HEK293 (cell line): ENCODE results near the gene VPS11.
A peak's percentile ranks its signal among the peaks of the same experiment; 100 is the strongest.

Experiments used
- CTCF ChIA-PET: fragments of 350-600 bp; formaldehyde crosslinking; extraction: SDS; loops from one replicate; lab custom pipeline; 2021; ENCODE audit warnings: antibody characterized with exemption; lab: Yijun Ruan, JAX
- POLR2A ChIA-PET: fragments of 300-600 bp; formaldehyde crosslinking; extraction: SDS; loops from one replicate; lab custom pipeline; 2020; ENCODE audit warnings: antibody characterized with exemption, inconsistent platforms; lab: Yijun Ruan, JAX
- H3K27ac ChIP-seq: fragments of 200-500 bp; sonication (Bioruptor generic); 2 replicates; pipeline ENCODE4 v1.5.1; 2014; ENCODE audit warnings: low read depth, low read length, control low read depth, inconsistent platforms; ENCODE audit errors: extremely low read depth
- H3K36me3 ChIP-seq, 2 experiments: fragments of 200-500 bp in 1 of 2; sonication (Bioruptor generic) in 1 of 2; 1 replicate in 1 of 2; 2 replicates in 1 of 2; pipeline ENCODE4 v1.5.1; 2014 to 2017; ENCODE audit warnings: inconsistent platforms in 2 of 2, low read length in 2 of 2; ENCODE audit not compliant: control insufficient read depth in 2 of 2, insufficient read depth in 1 of 2
- H3K4me1 ChIP-seq: fragments of 200-500 bp; sonication (Bioruptor generic); 2 replicates; pipeline ENCODE4 v1.5.1; 2014; ENCODE audit warnings: mild to moderate bottlenecking, low read length, inconsistent platforms; ENCODE audit not compliant: control insufficient read depth, insufficient read depth
- H3K4me3 ChIP-seq: 2 replicates; pipeline ENCODE4 v1.5.1; 2011; ENCODE audit warnings: low read depth, mild to moderate bottlenecking, control low read depth, low read length, moderate library complexity
- H3K9me3 ChIP-seq: fragments of 200-500 bp; sonication (Bioruptor generic); 2 replicates; pipeline ENCODE4 v1.5.1; 2014; ENCODE audit warnings: low read depth, low read length, inconsistent platforms; ENCODE audit not compliant: control insufficient read depth, insufficient read depth
- GLIS1 ChIP-seq: fragments of 450-650 bp; formaldehyde crosslinking; IDR thresholded peaks from 2 replicates; pipeline ENCODE4 v1.5.1; 2016; ENCODE audit warnings: missing biosample characterization, missing genetic modification characterization
- HOXC10 ChIP-seq: sonication (generic); formaldehyde crosslinking; IDR thresholded peaks from 2 replicates; pipeline ENCODE4 v1.8.1; 2023; ENCODE audit warnings: mild to moderate bottlenecking, missing genetic modification reagents
- KLF10 ChIP-seq: fragments of 450-650 bp; IDR thresholded peaks from 2 replicates; pipeline ENCODE4 v1.5.1; 2018; ENCODE audit warnings: missing biosample characterization, mild to moderate bottlenecking, missing genetic modification characterization
- KLF9 ChIP-seq: fragments of 450-650 bp; formaldehyde crosslinking; IDR thresholded peaks from 2 replicates; pipeline ENCODE4 v1.5.1; 2016; ENCODE audit warnings: missing biosample characterization, missing genetic modification characterization, low read depth
- OSR2 ChIP-seq: fragments of 450-650 bp; formaldehyde crosslinking; IDR thresholded peaks from 2 replicates; pipeline ENCODE4 v1.5.1; 2016; ENCODE audit warnings: missing biosample characterization, missing genetic modification characterization
- SP7 ChIP-seq: fragments of 450-650 bp; formaldehyde crosslinking; IDR thresholded peaks from 2 replicates; pipeline ENCODE4 v1.5.1; 2016; ENCODE audit warnings: missing biosample characterization, missing genetic modification characterization
- WT1 ChIP-seq: fragments of 450-650 bp; formaldehyde crosslinking; IDR thresholded peaks from 2 replicates; pipeline ENCODE4 v1.5.1; 2016; ENCODE audit warnings: missing biosample characterization, missing genetic modification characterization
- ZBTB20 ChIP-seq: fragments of 450-650 bp; formaldehyde crosslinking; IDR thresholded peaks from 2 replicates; pipeline ENCODE4 v1.5.1; 2016; ENCODE audit warnings: missing biosample characterization, missing genetic modification characterization
- ZNF202 ChIP-seq: fragments of 450-650 bp; formaldehyde crosslinking; IDR thresholded peaks from 2 replicates; pipeline ENCODE4 v1.5.1; 2016; ENCODE audit warnings: missing biosample characterization, missing genetic modification characterization, borderline replicate concordance
- ZNF335 ChIP-seq: fragments of 450-650 bp; formaldehyde crosslinking; conservative IDR thresholded peaks from 2 replicates; pipeline ENCODE4 v1.5.1; 2016; ENCODE audit warnings: missing biosample characterization, missing genetic modification characterization
- ZNF473 ChIP-seq: fragments of 450-650 bp; formaldehyde crosslinking; IDR thresholded peaks from 2 replicates; pipeline ENCODE4 v1.5.1; 2017; ENCODE audit warnings: missing biosample characterization, missing genetic modification characterization
- ZNF544 ChIP-seq: fragments of 450-650 bp; formaldehyde crosslinking; IDR thresholded peaks from 2 replicates; pipeline ENCODE4 v1.5.0; 2017; ENCODE audit warnings: missing biosample characterization, missing genetic modification characterization
- ZNF623 ChIP-seq: fragments of 450-650 bp; formaldehyde crosslinking; IDR thresholded peaks from 2 replicates; pipeline ENCODE4 v1.5.1; 2016; ENCODE audit warnings: missing biosample characterization, missing genetic modification characterization
- ZNF654 ChIP-seq: fragments of 450-650 bp; formaldehyde crosslinking; IDR thresholded peaks from 2 replicates; pipeline ENCODE4 v1.5.1; 2016; ENCODE audit warnings: low read depth, missing biosample characterization, missing genetic modification characterization
- ZNF670 ChIP-seq: fragments of 450-650 bp; formaldehyde crosslinking; IDR thresholded peaks from 2 replicates; pipeline ENCODE4 v1.5.1; 2016; ENCODE audit warnings: missing biosample characterization, missing genetic modification characterization, low read depth
- ZNF76 ChIP-seq: fragments of 450-650 bp; formaldehyde crosslinking; IDR thresholded peaks from 2 replicates; pipeline ENCODE4; 2016; ENCODE audit warnings: low read depth, missing biosample characterization, missing genetic modification characterization, borderline replicate concordance
- ZXDB ChIP-seq: fragments of 450-650 bp; formaldehyde crosslinking; IDR thresholded peaks from 2 replicates; pipeline ENCODE4 v1.5.1; 2016; ENCODE audit warnings: missing biosample characterization, missing genetic modification characterization
- TF ChIP-seq, protein P1 (sequence below): fragments of 450-650 bp; formaldehyde crosslinking; IDR thresholded peaks from 2 replicates; pipeline ENCODE4 v1.5.1; 2016; ENCODE audit warnings: missing biosample characterization, missing genetic modification characterization
- TF ChIP-seq, protein P2 (sequence below): fragments of 450-650 bp; formaldehyde crosslinking; IDR thresholded peaks from 2 replicates; pipeline ENCODE4 v1.5.1; 2016; ENCODE audit warnings: missing biosample characterization, missing genetic modification characterization
- TF ChIP-seq, protein P3 (sequence below): fragments of 450-650 bp; formaldehyde crosslinking; IDR thresholded peaks from 2 replicates; pipeline ENCODE4 v1.5.1; 2016; ENCODE audit warnings: missing biosample characterization, missing genetic modification characterization
- TF ChIP-seq, protein P4 (sequence below): IDR thresholded peaks from 2 replicates; pipeline ENCODE4 v1.6.1; 2011; ENCODE audit warnings: mild to moderate bottlenecking, low read depth, low read length, borderline replicate concordance
- TF ChIP-seq, protein P5 (sequence below): fragments of 450-650 bp; formaldehyde crosslinking; IDR thresholded peaks from 2 replicates; pipeline ENCODE4 v1.5.1; 2016; ENCODE audit warnings: missing biosample characterization, missing genetic modification characterization
- TF ChIP-seq, protein P6 (sequence below): fragments of 450-650 bp; formaldehyde crosslinking; IDR thresholded peaks from 2 replicates; pipeline ENCODE4 v1.5.1; 2016; ENCODE audit warnings: missing biosample characterization, missing genetic modification characterization

VPS11 gene

DNA sequence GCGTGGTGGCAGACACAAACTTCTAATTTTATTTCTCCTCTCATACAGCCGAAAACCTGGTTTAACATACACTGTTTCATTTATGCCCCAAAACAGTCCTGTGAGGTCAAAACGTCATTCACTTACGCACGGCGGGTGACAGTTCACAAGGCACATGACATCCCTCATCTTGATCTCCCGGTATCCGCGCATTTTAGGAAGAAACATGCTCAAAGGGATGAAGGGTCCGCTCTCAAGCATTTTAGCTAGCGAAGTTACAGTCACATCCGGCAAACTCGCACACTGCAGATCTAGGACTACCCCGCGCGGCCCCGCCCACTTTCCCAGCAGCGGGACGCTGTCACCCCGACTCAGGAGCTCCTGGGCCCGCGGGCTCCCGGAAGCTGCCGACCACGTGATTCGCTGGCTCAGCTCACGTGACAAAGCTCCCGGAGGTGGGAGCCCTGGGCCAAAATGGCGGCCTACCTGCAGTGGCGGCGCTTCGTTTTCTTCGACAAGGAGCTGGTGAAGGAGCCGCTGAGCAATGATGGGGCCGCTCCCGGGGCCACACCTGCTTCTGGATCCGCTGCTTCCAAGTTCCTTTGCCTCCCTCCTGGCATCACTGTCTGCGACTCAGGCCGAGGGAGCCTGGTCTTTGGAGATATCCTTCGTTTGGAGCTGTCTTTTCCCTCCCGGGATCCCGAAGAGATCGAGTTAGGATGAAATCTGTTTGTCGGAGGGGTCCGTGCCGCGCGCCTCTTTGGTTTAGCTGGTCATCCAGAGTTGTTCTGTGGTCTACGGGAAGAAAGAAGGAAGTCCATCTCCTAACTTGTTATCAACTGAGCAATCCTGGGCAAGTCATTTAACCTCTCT is at the start of gene VPS11:
VPS11 (plus strand) TSS at position 448 of the 852 bp plus-strand sequence; CDS start at position 454, 6 bp downstream.
- ChIA-PET CTCF (interaction anchor here (0.6 to 2.6 kb wide), 9 partner anchors 10 to 400 kb away, joined by 3 to 8 read pairs (median 4); partner anchors contain the start of genes DPAGT1 and SLC37A4), POLR2A (interaction anchor here (0.5 to 2.2 kb wide), 21 partner anchors 11 to 249 kb away, joined by 3 to 61 read pairs (median 4); partner anchors contain the start of genes CBL, CENATAC, DPAGT1 and HINFP)
- no peaks in the 10 kb centered on the region for H3K9me3 ChIP-seq
- peak within 1 kb of the TSS; percentile 7; the same call in 1 of the 2 replicates for H3K27ac ChIP-seq
- H3K4me1 ChIP-seq: no peaks in the 10 kb centered on the region
- H3K4me3 ChIP-seq: peak within 1 kb of the TSS; percentile 99
- H3K36me3 ChIP-seq: peaks cover 4 to 31% of the 10 kb centered on the region in 2 experiments; a peak in 2 of 3 replicates
- TF ChIP-seq ZBTB20 (tag by site-specific recombination) (peak; percentile 57; the same call in 1 of the 2 replicates), ZNF654 (tag by site-specific recombination) (no peak), ZNF473 (tag by site-specific recombination) (no peak), OSR2 (tag by site-specific recombination) (peak; percentile 86), ZNF202 (no peak), ZNF76 (tag by site-specific recombination) (peak; percentile 61; the same call in 1 of the 2 replicates), ZNF544 (tag by site-specific recombination) (no peak), SP7 (tag by site-specific recombination) (peak; percentile 49), WT1 (no peak), GLIS1 (tag by site-specific recombination) (peak; percentile 39; the same call in 1 of the 2 replicates), ZXDB (peak; percentile 78), KLF10 (tag by site-specific recombination) (peak; percentile 69; the same call in 1 of the 2 replicates), ZNF623 (tag by site-specific recombination) (no peak), KLF9 (tag by site-specific recombination) (peak; percentile 94), ZNF670 (tag by site-specific recombination) (no peak), HOXC10 (CRISPR knock-in tag) (no peak), ZNF335 (peak; percentile 78)
- TF ChIP-seq, protein P1, sequence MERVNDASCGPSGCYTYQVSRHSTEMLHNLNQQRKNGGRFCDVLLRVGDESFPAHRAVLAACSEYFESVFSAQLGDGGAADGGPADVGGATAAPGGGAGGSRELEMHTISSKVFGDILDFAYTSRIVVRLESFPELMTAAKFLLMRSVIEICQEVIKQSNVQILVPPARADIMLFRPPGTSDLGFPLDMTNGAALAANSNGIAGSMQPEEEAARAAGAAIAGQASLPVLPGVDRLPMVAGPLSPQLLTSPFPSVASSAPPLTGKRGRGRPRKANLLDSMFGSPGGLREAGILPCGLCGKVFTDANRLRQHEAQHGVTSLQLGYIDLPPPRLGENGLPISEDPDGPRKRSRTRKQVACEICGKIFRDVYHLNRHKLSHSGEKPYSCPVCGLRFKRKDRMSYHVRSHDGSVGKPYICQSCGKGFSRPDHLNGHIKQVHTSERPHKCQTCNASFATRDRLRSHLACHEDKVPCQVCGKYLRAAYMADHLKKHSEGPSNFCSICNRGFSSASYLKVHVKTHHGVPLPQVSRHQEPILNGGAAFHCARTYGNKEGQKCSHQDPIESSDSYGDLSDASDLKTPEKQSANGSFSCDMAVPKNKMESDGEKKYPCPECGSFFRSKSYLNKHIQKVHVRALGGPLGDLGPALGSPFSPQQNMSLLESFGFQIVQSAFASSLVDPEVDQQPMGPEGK (tag by site-specific recombination): peak; percentile 31; the same call in 1 of the 2 replicates
- TF ChIP-seq, protein P2, sequence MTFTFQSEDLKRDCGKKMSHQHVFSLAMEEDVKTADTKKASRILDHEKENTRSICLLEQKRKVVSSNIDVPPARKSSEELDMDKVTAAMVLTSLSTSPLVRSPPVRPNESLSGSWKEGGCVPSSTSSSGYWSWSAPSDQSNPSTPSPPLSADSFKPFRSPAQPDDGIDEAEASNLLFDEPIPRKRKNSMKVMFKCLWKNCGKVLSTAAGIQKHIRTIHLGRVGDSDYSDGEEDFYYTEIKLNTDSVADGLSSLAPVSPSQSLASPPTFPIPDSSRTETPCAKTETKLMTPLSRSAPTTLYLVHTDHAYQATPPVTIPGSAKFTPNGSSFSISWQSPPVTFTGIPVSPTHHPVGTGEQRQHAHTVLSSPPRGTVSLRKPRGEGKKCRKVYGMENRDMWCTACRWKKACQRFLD (tag by site-specific recombination): no peak
- TF ChIP-seq, protein P3, sequence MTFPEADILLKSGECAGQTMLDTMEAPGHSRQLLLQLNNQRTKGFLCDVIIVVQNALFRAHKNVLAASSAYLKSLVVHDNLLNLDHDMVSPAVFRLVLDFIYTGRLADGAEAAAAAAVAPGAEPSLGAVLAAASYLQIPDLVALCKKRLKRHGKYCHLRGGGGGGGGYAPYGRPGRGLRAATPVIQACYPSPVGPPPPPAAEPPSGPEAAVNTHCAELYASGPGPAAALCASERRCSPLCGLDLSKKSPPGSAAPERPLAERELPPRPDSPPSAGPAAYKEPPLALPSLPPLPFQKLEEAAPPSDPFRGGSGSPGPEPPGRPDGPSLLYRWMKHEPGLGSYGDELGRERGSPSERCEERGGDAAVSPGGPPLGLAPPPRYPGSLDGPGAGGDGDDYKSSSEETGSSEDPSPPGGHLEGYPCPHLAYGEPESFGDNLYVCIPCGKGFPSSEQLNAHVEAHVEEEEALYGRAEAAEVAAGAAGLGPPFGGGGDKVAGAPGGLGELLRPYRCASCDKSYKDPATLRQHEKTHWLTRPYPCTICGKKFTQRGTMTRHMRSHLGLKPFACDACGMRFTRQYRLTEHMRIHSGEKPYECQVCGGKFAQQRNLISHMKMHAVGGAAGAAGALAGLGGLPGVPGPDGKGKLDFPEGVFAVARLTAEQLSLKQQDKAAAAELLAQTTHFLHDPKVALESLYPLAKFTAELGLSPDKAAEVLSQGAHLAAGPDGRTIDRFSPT (tag by site-specific recombination): no peak
- TF ChIP-seq, protein P4, sequence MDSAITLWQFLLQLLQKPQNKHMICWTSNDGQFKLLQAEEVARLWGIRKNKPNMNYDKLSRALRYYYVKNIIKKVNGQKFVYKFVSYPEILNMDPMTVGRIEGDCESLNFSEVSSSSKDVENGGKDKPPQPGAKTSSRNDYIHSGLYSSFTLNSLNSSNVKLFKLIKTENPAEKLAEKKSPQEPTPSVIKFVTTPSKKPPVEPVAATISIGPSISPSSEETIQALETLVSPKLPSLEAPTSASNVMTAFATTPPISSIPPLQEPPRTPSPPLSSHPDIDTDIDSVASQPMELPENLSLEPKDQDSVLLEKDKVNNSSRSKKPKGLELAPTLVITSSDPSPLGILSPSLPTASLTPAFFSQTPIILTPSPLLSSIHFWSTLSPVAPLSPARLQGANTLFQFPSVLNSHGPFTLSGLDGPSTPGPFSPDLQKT: peak; percentile 58; the same call in 1 of the 2 replicates
- TF ChIP-seq, protein P5, sequence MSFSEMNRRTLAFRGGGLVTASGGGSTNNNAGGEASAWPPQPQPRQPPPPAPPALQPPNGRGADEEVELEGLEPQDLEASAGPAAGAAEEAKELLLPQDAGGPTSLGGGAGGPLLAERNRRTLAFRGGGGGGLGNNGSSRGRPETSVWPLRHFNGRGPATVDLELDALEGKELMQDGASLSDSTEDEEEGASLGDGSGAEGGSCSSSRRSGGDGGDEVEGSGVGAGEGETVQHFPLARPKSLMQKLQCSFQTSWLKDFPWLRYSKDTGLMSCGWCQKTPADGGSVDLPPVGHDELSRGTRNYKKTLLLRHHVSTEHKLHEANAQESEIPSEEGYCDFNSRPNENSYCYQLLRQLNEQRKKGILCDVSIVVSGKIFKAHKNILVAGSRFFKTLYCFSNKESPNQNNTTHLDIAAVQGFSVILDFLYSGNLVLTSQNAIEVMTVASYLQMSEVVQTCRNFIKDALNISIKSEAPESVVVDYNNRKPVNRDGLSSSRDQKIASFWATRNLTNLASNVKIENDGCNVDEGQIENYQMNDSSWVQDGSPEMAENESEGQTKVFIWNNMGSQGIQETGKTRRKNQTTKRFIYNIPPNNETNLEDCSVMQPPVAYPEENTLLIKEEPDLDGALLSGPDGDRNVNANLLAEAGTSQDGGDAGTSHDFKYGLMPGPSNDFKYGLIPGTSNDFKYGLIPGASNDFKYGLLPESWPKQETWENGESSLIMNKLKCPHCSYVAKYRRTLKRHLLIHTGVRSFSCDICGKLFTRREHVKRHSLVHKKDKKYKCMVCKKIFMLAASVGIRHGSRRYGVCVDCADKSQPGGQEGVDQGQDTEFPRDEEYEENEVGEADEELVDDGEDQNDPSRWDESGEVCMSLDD (tag by site-specific recombination): peak; percentile 53; the same call in 1 of the 2 replicates
- TF ChIP-seq, protein P6, sequence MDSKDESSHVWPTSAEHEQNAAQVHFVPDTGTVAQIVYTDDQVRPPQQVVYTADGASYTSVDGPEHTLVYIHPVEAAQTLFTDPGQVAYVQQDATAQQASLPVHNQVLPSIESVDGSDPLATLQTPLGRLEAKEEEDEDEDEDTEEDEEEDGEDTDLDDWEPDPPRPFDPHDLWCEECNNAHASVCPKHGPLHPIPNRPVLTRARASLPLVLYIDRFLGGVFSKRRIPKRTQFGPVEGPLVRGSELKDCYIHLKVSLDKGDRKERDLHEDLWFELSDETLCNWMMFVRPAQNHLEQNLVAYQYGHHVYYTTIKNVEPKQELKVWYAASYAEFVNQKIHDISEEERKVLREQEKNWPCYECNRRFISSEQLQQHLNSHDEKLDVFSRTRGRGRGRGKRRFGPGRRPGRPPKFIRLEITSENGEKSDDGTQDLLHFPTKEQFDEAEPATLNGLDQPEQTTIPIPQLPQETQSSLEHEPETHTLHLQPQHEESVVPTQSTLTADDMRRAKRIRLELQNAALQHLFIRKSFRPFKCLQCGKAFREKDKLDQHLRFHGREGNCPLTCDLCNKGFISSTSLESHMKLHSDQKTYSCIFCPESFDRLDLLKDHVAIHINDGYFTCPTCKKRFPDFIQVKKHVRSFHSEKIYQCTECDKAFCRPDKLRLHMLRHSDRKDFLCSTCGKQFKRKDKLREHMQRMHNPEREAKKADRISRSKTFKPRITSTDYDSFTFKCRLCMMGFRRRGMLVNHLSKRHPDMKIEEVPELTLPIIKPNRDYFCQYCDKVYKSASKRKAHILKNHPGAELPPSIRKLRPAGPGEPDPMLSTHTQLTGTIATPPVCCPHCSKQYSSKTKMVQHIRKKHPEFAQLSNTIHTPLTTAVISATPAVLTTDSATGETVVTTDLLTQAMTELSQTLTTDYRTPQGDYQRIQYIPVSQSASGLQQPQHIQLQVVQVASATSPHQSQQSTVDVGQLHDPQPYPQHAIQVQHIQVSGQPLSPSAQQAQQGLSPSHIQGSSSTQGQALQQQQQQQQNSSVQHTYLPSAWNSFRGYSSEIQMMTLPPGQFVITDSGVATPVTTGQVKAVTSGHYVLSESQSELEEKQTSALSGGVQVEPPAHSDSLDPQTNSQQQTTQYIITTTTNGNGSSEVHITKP (tag by site-specific recombination): peak; percentile 53
